H4 (cell line): ENCODE measurements around the gene RFX7. TPM values are rescaled to one million over a fixed set of nuclear protein-coding genes. Genes with fewer than 3 reads are reported as not detected.

Source experiments
- DNase-seq: peaks from one replicate; pipeline ENCODE4 v3.0.0-alpha.2; 2015; ENCODE audit warnings: low spot score
- total RNA-seq: library from RNA; depleted of rRNA; stranded (reverse); fragments of >200 nt; shearing (Covaris generic); gene quantifications from 2 replicates; pipeline ENCODE4 v1.2.3, GENCODE V29; 2014; rRNA removed

RFX7 gene
- total RNA-seq, 1 experiment from 2014 or later, result 4.9 TPM

DNA sequence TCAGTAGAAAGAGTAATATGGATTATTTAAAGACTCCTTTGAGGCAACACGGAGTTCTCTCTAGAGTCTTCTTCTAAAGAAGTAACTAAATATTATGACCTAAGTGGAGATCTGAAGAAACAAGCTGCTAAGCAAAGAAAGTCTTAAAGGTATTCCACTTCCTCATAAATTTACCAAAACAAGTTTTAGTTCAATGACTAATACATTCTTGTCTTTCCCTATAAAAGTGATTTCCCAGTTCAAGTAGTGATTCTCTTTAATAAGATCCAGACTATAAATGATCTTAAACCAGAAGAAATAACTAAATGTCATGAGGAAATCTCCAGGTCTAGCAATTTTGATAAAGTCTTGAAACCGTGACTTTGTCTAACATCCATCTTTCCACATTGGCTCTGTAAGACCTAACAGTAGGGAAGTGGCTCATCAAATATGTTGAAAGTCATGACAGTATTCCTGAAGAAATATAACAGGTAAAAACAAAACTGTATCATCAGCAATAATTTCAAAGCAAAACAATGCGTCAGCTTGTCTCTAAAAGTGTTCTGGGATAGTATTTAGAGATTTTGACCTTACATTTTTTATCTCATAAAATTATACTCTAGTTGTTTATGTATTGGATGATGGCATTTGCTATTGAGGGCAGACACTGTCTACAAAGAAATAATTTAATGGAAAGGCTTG lies 198.5 kb downstream of the RFX7 start:
- DNase-seq, result no peak

DNA sequence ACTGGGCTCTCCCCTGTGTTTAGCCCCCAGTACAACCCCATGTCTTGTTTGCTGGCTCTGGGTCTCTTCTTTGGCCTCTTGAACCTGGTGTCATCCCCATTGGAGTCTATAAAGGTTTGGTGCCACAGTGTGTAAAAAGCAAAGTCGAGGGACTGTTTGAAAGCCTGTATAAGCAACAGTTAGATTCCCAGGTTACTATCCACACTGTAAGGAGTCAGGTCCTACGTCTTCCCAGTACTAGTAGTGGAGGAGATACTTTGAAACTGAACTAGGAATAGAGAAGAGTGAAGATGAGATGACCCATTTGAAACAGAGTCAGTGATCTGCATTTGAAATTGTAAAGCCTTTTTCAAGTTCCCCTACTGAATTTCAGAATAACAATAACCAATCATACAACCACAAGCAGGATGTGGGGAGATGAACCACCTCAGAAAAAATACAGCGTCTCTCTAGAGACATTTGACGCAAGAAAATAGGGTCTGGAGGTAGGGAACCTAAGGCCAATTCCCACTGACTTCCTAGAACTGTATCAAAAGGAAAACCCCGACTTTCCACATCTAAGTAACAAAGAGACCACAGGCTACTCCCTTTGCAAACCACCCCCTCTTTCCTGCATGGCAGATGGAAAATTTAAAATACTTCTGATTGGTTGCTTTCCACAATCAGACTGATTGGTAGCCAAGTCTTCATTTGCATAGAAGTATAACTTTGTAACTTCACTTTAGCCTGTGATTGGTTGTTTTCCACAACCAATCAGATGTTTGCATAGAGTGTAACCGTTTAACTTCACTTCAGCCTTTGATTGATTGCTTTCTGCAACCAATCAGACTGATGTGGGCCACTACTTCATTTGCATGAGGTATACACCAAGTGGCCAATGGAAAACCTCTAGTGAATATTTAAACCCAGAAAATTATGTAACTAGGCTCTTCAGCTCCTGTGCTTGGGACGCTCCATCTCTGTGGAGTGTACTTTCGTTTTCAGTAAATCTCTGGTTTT lies 200.4 kb downstream of the RFX7 start:
- DNase-seq, result peak; percentile 28

DNA sequence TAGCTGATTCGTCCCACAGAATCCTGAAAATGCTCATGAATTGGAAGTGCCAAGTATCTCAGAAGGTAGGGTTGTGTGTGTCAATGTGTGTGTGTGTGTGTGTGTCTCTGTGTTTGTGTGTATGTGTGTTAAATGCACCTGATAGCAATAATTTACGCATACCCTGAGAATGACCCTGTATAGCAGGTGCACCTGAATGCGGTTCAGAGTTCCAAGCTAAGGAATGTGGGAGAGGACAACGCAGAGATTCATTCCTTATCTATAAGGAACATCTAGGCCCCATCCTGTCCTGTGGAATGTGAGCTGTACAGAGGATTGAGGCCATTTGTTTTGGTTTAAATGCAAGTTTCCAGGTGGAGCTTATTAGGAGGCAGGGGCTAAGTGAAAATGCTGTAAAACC lies 201.2 kb downstream of the RFX7 start:
- no peak for DNase-seq

DNA sequence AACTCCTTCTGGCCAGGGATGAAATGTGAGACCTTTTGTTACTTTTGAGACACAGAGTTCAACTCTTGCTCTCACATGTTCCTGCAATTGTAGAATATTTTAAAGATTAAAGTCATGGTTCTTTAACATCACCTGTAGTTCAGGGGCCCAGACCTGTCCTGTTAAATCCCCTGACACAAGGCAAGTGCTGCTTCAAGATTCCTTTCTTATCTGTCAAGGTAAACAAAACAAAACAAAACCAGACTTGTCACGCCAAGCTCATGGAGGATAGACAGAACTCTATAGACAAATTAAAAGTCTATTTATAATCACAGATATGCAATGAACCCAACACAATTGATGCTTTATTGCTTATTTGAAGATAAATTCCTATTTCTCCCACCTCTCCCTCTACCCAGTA lies 201.6 kb downstream of the RFX7 start:
- DNase-seq, result no peak

DNA sequence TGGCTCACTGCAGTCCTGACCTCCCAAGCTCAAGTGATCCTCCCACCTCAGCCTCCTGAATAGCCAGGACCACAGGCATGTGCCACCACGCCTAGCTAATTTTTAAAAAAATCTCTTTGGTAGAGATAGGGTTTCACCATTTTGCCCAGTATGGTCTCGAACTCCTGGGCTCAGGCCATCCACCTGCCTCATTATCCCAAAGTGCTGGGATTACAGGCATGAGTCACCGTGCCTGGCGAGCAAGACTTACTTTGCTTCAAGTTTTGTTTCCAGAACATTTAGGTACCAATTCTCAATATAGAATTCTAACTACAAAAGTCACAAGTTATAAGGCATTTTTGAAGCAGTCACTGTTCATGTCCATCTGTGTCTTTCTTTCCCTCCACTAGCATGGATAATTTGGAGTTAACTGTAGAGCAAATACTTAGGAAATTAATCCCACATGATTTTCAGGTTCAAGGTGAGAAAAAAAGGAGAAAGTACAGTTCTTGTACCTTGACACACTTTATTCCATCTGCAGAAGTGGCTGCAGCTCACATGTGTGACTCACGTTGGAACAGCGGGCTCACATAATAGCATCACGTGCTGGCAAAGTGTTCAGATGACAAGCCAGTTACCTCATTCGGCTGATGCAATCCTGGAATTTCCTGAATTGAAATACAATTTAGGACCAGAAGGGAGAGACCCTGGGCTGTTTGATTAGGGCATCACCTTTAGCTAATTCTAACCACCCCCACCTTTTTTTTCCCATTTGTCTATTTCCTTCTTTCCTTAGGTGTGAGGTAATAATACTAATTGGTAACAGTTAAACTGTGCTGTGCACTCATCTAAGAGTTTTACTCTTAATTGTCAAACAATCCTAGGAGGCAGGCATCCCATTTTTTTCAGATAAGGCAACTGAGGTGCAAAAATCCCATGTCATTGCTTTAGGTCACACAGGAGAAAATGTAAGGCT lies 203.3 kb downstream of the RFX7 start:
- peak; percentile 95 for DNase-seq

DNA sequence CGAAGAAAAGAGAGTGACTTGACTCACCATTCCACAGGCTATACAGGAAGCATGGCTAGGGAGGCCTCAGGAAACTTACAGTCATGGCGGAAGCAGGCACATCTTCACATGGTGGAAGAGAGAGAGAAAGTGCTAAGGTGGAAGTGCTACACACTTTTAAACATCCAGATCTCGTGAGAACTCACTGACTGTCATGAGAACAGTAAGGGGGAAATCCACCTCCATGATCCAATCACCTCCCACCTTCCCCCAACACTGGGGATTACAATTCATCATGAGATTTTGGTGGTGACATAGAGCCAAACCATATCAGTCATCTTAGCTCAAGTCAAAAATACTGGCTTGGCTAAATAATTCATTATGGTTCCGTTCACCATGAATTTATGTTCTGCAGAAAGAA lies 205.0 kb downstream of the RFX7 start:
- DNase-seq, result no peak

DNA sequence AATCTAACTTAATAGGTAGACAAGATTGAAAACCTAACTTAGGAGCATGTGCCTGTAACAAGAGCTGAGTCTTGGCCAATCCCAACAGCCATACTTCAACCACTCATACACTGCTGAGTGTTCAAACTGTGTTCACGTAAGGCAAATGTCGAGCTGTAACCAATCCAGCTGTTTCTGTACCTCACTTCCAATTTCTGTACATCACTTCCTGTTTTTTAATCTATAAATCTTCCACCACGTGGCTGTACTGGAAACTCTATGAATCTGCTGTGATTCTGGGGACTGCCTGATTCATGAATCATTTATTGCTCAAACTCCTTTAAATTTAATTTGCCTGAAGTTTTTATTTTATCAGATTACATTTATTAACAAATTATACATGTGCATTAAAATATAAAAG lies 205.7 kb downstream of the RFX7 start:
- no peak for DNase-seq

Other genes with a start within 250 kb of the RFX7 start
- 3.5 and 9.5 TPM in 2 replicates for gene TEX9, start 121.5 kb upstream of the RFX7 start, total RNA-seq
- gene MNS1, start 221.3 kb upstream of the RFX7 start, total RNA-seq, result 0.62 and 0.66 TPM in 2 replicates